Spleen (tissue), 11 donors: ENCODE results near the gene ADPRS. TPM values are rescaled to one million over a fixed set of nuclear protein-coding genes. Genes with fewer than 3 reads are reported as not detected.

ENCODE experiments used
- DNase-seq: peaks from one replicate; pipeline ENCODE4 v3.0.0-alpha.2; 2020
- H3K27ac ChIP-seq, 8 donors: fragments of 200-600 bp; sonication (generic) in 7 of 8; 1 replicate in 4 of 8; 2 replicates in 4 of 8; pipeline versions ENCODE4 v1.5.0 to v1.8.0; 2016 to 2021; ENCODE audit warnings: inconsistent platforms in 4 of 8, mild to moderate bottlenecking in 4 of 8, moderate library complexity in 1 of 8
- H3K27me3 ChIP-seq, 7 donors: fragments of 200-600 bp; sonication (generic) in 6 of 7; replicated peaks in 1 of 7; 1 replicate in 4 of 7; 2 replicates in 3 of 7; pipeline versions ENCODE4 v1.5.0 to v1.8.0; 2016 to 2021; ENCODE audit warnings: inconsistent platforms in 3 of 7, mild to moderate bottlenecking in 1 of 7
- H3K36me3 ChIP-seq, 6 donors: fragments of 200-600 bp; sonication (generic) in 5 of 6; 1 replicate in 4 of 6; 2 replicates in 2 of 6; pipeline versions ENCODE4 v1.5.0 to v1.8.0; 2016 to 2021; ENCODE audit warnings: inconsistent platforms in 2 of 6
- H3K4me1 ChIP-seq, 6 donors: fragments of 200-600 bp; sonication (generic) in 5 of 6; 1 replicate in 3 of 6; 2 replicates in 3 of 6; pipeline versions ENCODE4 v1.5.0 to v1.8.0; 2016 to 2021; ENCODE audit warnings: inconsistent platforms in 3 of 6
- H3K4me3 ChIP-seq, 8 donors: fragments of 200-600 bp; sonication (generic) in 7 of 8; 1 replicate in 4 of 8; 2 replicates in 4 of 8; pipeline versions ENCODE4 v1.5.0 to v1.8.0; 2016 to 2021; ENCODE audit warnings: inconsistent platforms in 4 of 8, mild to moderate bottlenecking in 4 of 8, moderate library complexity in 2 of 8
- H3K9me3 ChIP-seq, 8 donors: fragments of 200-600 bp; sonication (generic) in 7 of 8; 1 replicate in 4 of 8; 2 replicates in 4 of 8; pipeline versions ENCODE4 v1.5.0 to v1.8.0; 2016 to 2021; ENCODE audit warnings: inconsistent platforms in 4 of 8
- POLR2A ChIP-seq, 3 donors: fragments of 450-650 bp; IDR thresholded peaks; one replicate each; pipeline ENCODE4 v1.5.1; 2017; ENCODE audit warnings: antibody characterized with exemption in 3 of 3, mild to moderate bottlenecking in 1 of 3
- POLR2AphosphoS5 ChIP-seq, 3 donors: sonication (generic); formaldehyde crosslinking; IDR thresholded peaks; one replicate each; pipeline ENCODE4 v1.5.1; 2017; ENCODE audit warnings: antibody characterized with exemption in 3 of 3
- WGBS, 5 donors: extraction: QIAGEN DNeasy Blood & Tissue Kit in 3 of 5; methylation state at CpG; one replicate each; pipeline versions ENCODE4 v1.1.5 to v1.1.7; 2013 to 2018; 5-methylcytosine and 5-hydroxymethylcytosine counted together
- intact Hi-C: fragments of 100-400 bp; cut with DNase I; formaldehyde crosslinking; loops from one replicate; pipeline ENCODE4 v1.15.0; 2023; ENCODE audit warnings: low total_unique reads
- polyA plus RNA-seq, 3 donors: library from polyadenylated mRNA; stranded (reverse); fragments of 200-250 nt; gene quantifications; one replicate each; pipeline ENCODE4 v1.2.1, GENCODE V29; 2013
- total RNA-seq, 7 donors: library from RNA; depleted of rRNA in 3 of 7; stranded (reverse); fragments of >200 nt in 3 of 7; fragmentation: NEBNext Ultra II Directional in 4 of 7; extraction: Animal tissue kit (Norgen Biotek cat#: 25700) in 4 of 7; gene quantifications; one replicate each; pipeline versions ENCODE4 v1.1.0 to v1.2.1, GENCODE V29; 2016 to 2021
- TF ChIP-seq, protein P1 (sequence below), 11 experiments: fragments of 200-600 bp in 7 of 11; fragments of 450-650 bp in 4 of 11; sonication (generic) in 4 of 11; IDR thresholded peaks in 8 of 11; conservative IDR thresholded peaks in 3 of 11; 1 replicate in 7 of 11; 2 replicates in 4 of 11; pipeline versions ENCODE4 v1.4.0 to v1.8.0; 2016 to 2021; ENCODE audit warnings: antibody characterized with exemption in 11 of 11, inconsistent platforms in 4 of 11, mild to moderate bottlenecking in 1 of 11
- donor health status: healthy with polysubstance abuse.
- donor health status: DM: no; HTN: no; CAD: no; lungs with moderate emphysema.
- donor health status: DM: no; HTN: no; CAD: no.
- donor health status: Bipolar disorder and iron deficiency.
- donor health status: healthy.
- donor health status: DM: no; HTN: no; CAD: no.
- donor health status: DM: yes; HTN: yes; CAD: no.

The ADPRS gene
- total and polyA plus RNA-seq, 10 donors, result 21.3 to 44.9 (median 26.2) TPM

DNA sequence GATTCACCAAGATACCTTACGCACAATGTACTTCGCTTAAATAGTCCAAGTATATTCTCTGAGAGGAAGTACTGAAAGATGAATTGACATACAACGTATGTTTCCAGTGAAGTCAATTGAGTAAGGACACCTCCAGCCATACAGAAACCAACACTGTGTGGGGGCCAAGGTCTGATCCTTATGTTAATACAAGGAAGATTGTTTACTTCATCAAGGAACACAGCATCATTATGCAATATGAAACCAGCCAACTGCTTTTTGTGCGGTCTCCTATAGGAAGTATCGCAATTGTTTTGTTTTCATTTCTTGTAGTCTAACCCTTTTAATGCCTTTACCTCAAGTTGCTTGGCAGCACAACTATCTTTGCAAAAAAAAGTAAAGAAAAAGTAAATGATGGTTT lies 33.0 kb upstream of the ADPRS start:
- 49 to 85% (median 67%) methylated on average over 5 of the region's 5 CpGs for WGBS, 5 donors
- no peaks in the 10 kb centered on the region for H3K27me3 ChIP-seq
- no peaks in the 10 kb centered on the region for H3K9me3 ChIP-seq

DNA sequence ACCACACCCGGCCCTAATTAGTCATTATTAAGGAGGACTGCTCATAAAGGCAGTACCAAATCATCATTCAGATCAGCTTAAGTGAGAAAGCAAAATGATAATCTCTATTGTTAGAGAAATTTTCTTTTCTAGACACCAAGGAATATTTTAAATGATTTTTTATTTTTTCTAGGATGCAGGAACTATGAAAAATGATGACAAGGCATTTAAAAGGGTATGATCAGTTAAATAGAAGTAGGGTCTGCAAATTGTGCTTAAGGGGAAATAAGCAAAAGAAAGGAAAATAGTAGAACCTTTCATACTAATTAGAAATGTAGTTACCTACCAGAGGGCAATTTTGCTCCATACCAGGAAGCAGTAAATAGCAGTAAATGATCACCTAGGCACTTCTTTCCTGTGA lies 26.4 kb upstream of the ADPRS start:
- DNase-seq, result no peak

More for the DNA sequence above, 33.0 kb upstream of the ADPRS start:
- intact Hi-C loops, result no loop called here
- Histone ChIP-seq H3K36me3 (peaks cover 0 to 70% (median 12%) of the 10 kb centered on the region in 6 donors), H3K27ac (peak overlapping the region in 4 of 8 donors; percentile 47 to 69 (median 54)), H3K4me1 (peaks cover 0 to 7% (median 0%) of the 10 kb centered on the region in 6 donors), H3K4me3 (peak overlapping the region in 1 of 8 donors; percentile 17)
- TF ChIP-seq, protein P1, sequence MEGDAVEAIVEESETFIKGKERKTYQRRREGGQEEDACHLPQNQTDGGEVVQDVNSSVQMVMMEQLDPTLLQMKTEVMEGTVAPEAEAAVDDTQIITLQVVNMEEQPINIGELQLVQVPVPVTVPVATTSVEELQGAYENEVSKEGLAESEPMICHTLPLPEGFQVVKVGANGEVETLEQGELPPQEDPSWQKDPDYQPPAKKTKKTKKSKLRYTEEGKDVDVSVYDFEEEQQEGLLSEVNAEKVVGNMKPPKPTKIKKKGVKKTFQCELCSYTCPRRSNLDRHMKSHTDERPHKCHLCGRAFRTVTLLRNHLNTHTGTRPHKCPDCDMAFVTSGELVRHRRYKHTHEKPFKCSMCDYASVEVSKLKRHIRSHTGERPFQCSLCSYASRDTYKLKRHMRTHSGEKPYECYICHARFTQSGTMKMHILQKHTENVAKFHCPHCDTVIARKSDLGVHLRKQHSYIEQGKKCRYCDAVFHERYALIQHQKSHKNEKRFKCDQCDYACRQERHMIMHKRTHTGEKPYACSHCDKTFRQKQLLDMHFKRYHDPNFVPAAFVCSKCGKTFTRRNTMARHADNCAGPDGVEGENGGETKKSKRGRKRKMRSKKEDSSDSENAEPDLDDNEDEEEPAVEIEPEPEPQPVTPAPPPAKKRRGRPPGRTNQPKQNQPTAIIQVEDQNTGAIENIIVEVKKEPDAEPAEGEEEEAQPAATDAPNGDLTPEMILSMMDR (IDR thresholded peaks at IDR 0.05 in 8 of 11, conservative IDR thresholded peaks at IDR 0.05 in 3 of 11), result no peak
- TF ChIP-seq POLR2AphosphoS5 (IDR thresholded peaks at IDR 0.05), result no peak
- no peak for TF ChIP-seq POLR2A (IDR thresholded peaks at IDR 0.05)
- DNase-seq, result no peak

DNA sequence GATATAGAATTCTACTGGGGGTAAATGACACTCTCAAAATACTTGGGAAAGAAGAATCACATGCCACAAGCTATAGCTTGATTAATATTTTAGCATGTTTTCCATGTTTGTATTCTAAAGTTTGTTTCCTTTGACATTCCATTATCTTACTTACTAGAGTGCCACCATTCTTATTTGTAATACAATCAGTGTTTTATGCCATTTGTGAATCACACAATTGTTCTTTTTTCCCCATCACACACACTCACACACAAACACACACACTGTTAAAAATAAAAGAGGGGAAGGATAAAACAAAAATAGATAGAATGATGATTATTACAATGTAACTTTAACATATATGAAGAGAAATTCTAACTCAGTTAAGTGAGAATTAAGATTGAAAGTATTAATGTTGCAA lies 20.8 kb upstream of the ADPRS start:
- Histone ChIP-seq H3K9me3 (no peaks in the 10 kb centered on the region), H3K27me3 (no peaks in the 10 kb centered on the region), H3K4me3 (no peak overlapping the region), H3K36me3 (peaks cover 0 to 13% (median 0%) of the 10 kb centered on the region in 6 donors), H3K27ac (no peak overlapping the region), H3K4me1 (no peaks in the 10 kb centered on the region)
- DNase-seq, result no peak
- intact Hi-C loops, result no loop called here
- TF ChIP-seq, protein P1 (IDR thresholded peaks at IDR 0.05 in 8 of 11, conservative IDR thresholded peaks at IDR 0.05 in 3 of 11), result no peak
- TF ChIP-seq POLR2AphosphoS5 (IDR thresholded peaks at IDR 0.05), result no peak
- TF ChIP-seq POLR2A (IDR thresholded peaks at IDR 0.05), result no peak

More for the DNA sequence above, 26.4 kb upstream of the ADPRS start:
- no peak overlapping the region for H3K27ac ChIP-seq
- peaks cover 0 to 33% (median 0%) of the 10 kb centered on the region in 6 donors for H3K36me3 ChIP-seq
- H3K4me3 ChIP-seq, result no peak overlapping the region
- WGBS, 5 donors, result 92 to 100% (median 95%) methylated on average over 1 of the region's 1 CpG
- TF ChIP-seq, protein P1 (IDR thresholded peaks at IDR 0.05 in 8 of 11, conservative IDR thresholded peaks at IDR 0.05 in 3 of 11), result no peak
- TF ChIP-seq POLR2A (IDR thresholded peaks at IDR 0.05) (no peak), POLR2AphosphoS5 (IDR thresholded peaks at IDR 0.05) (no peak)
- no peaks in the 10 kb centered on the region for H3K4me1 ChIP-seq
- no peaks in the 10 kb centered on the region for H3K27me3 ChIP-seq
- intact Hi-C loops, result no loop called here
- no peaks in the 10 kb centered on the region for H3K9me3 ChIP-seq

DNA sequence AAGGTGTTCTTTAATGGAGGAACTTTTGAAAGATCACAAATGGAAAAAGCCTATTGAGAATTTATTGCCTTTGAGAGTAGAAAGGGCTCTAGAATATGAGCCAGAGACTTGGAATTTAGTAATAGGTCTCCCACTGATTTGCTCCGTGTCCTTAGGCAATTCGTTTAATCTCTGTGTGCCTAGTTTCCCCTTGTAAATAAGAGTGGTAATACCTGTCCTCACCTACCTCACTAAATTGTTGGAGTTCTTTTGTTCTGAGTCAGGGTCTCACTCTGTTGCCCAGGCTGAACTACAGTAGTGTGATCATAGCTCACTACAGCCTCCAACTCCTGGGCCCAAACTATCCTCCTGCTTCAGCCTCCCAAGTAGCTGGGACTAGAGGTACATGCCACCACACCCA lies 19.8 kb upstream of the ADPRS start:
- no peak overlapping the region for H3K27ac ChIP-seq
- whole genome bisulfite sequencing, 5 donors, result 84 to 98% (median 94%) methylated on average over 2 of the region's 2 CpGs
- H3K9me3 ChIP-seq, result no peaks in the 10 kb centered on the region
- no peaks in the 10 kb centered on the region for H3K27me3 ChIP-seq
- no peak overlapping the region for H3K4me3 ChIP-seq
- H3K36me3 ChIP-seq, result peaks cover 0 to 10% (median 0%) of the 10 kb centered on the region in 6 donors
- intact Hi-C loops, result no loop called here
- DNase-seq, result no peak
- H3K4me1 ChIP-seq, result no peaks in the 10 kb centered on the region
- TF ChIP-seq POLR2AphosphoS5 (IDR thresholded peaks at IDR 0.05) (no peak), POLR2A (IDR thresholded peaks at IDR 0.05) (no peak)
- TF ChIP-seq, protein P1 (IDR thresholded peaks at IDR 0.05 in 8 of 11, conservative IDR thresholded peaks at IDR 0.05 in 3 of 11), result no peak
